DOHH2 (cell line): ENCODE results near the gene CNTNAP2.

Experiments
- H3F3A ChIP-seq: fragments of 200-600 bp; sonication (generic), shearing (Covaris generic); 2 replicates; pipeline ENCODE4 v1.6.0; 2016; ENCODE audit warnings: antibody characterized with exemption, mild to moderate bottlenecking; ENCODE audit not compliant: control insufficient read depth, insufficient read depth
- H3K27ac ChIP-seq: fragments of 200-600 bp; sonication (generic); 2 replicates; pipeline ENCODE4 v1.5.1; 2014; ENCODE audit warnings: low read depth, mild to moderate bottlenecking, low read length, moderate library complexity
- H3K27me3 ChIP-seq: fragments of 200-600 bp; sonication (generic); 2 replicates; pipeline ENCODE4 v1.6.1; 2014; ENCODE audit warnings: mild to moderate bottlenecking, low read length, mixed read lengths; ENCODE audit not compliant: control insufficient read depth
- H3K36me3 ChIP-seq: fragments of 200-600 bp; sonication (generic); 2 replicates; pipeline ENCODE4 v1.6.1; 2014; ENCODE audit warnings: mild to moderate bottlenecking, low read length, moderate library complexity, mixed read lengths; ENCODE audit not compliant: control insufficient read depth
- H3K4me1 ChIP-seq: fragments of 200-600 bp; sonication (generic); 2 replicates; pipeline ENCODE4 v1.6.1; 2014; ENCODE audit warnings: mild to moderate bottlenecking, low read length, mixed read lengths; ENCODE audit not compliant: control insufficient read depth
- H3K4me2 ChIP-seq: fragments of 200-600 bp; sonication (generic); 2 replicates; pipeline ENCODE4 v1.6.0; 2014; ENCODE audit warnings: mild to moderate bottlenecking, low read length, moderate library complexity
- H3K4me3 ChIP-seq: fragments of 200-600 bp; sonication (generic); 2 replicates; pipeline ENCODE4 v1.5.1; 2014; ENCODE audit warnings: mild to moderate bottlenecking, low read length, mixed read lengths
- H3K79me2 ChIP-seq: fragments of 200-600 bp; sonication (generic); 2 replicates; pipeline ENCODE4 v1.6.1; 2014; ENCODE audit warnings: mild to moderate bottlenecking, low read length, mixed read lengths; ENCODE audit not compliant: control insufficient read depth
- H3K9me2 ChIP-seq: fragments of 200-600 bp; sonication (generic); replicated peaks from 2 replicates; pipeline ENCODE4 v1.6.1; 2014; ENCODE audit warnings: mild to moderate bottlenecking, low read length, mixed read lengths; ENCODE audit not compliant: control insufficient read depth
- H3K9me3 ChIP-seq: fragments of 200-600 bp; sonication (generic); 2 replicates; pipeline ENCODE4 v1.6.1; 2014; ENCODE audit warnings: antibody characterized with exemption, low read length, mixed read lengths; ENCODE audit not compliant: control insufficient read depth, insufficient read depth
- H4K20me1 ChIP-seq: fragments of 200-600 bp; sonication (generic); 2 replicates; pipeline ENCODE4 v1.6.0; 2014; ENCODE audit warnings: low read depth, mild to moderate bottlenecking, antibody characterized with exemption, low read length, moderate library complexity; ENCODE audit not compliant: control insufficient read depth, insufficient read depth
- CTCF ChIP-seq: fragments of 200-600 bp; sonication (generic); IDR thresholded peaks from one replicate; pipeline ENCODE4 v1.5.1; 2014; ENCODE audit warnings: antibody characterized with exemption, mild to moderate bottlenecking, low read depth, low read length; ENCODE audit not compliant: poor library complexity, severe bottlenecking
- EZH2phosphoT487 ChIP-seq: fragments of 200-600 bp; sonication (generic); IDR thresholded peaks from 2 replicates; pipeline ENCODE4 v1.6.1; 2017; ENCODE audit warnings: borderline replicate concordance, mild to moderate bottlenecking, antibody characterized with exemption, low read length, moderate library complexity, mixed read lengths

Gene CNTNAP2

GRCh38 chr7:146412781-146413180 lies 296.2 kb downstream of the CNTNAP2 start:
- Histone ChIP-seq H3K4me2 (no peak overlapping the region), H4K20me1 (no peaks in the 10 kb centered on the region), H3K27ac (no peak overlapping the region), H3F3A (no peaks in the 10 kb centered on the region), H3K79me2 (no peaks in the 10 kb centered on the region), H3K27me3 (no peaks in the 10 kb centered on the region), H3K36me3 (no peaks in the 10 kb centered on the region), H3K9me2 (no peaks in the 10 kb centered on the region), H3K9me3 (no peaks in the 10 kb centered on the region), H3K4me3 (no peak overlapping the region), H3K4me1 (no peaks in the 10 kb centered on the region)
- TF ChIP-seq EZH2phosphoT487, result no peak
- TF ChIP-seq CTCF, result no peak

- Histone ChIP-seq H3K9me3 (no peaks in the 10 kb centered on the region), H3K79me2 (no peaks in the 10 kb centered on the region), H3K4me1 (no peaks in the 10 kb centered on the region), H3K36me3 (no peaks in the 10 kb centered on the region), H3K4me2 (no peak overlapping the region), H3F3A (no peaks in the 10 kb centered on the region), H3K4me3 (no peak overlapping the region), H4K20me1 (no peaks in the 10 kb centered on the region), H3K27ac (no peak overlapping the region), H3K27me3 (no peaks in the 10 kb centered on the region), H3K9me2 (no peaks in the 10 kb centered on the region)
- no peak for TF ChIP-seq CTCF
- no peak for TF ChIP-seq EZH2phosphoT487
Observed at GRCh38 chr7:146414373-146414772, 297.8 kb downstream of the CNTNAP2 start.

DNA sequence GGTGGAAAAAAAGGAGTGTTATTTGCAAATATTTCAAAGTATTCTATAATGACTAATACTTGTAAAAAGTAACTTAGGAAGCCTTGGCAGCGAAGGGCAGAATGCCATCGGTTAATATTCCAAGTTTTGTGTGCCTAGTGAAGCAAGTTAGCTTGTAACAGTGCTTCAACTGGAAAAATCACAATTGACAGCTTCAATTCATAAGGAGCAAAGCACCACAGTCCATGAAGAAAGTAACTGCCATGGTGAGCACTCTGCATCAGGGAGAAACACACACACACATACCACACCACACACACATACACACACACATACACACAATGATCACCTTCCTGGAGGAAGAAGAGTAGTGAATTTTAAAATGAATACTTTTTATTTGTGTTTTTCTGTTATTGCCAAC lies 298.3 kb downstream of the CNTNAP2 start:
- H3K4me1 ChIP-seq, result no peaks in the 10 kb centered on the region
- no peaks in the 10 kb centered on the region for H3K36me3 ChIP-seq
- H4K20me1 ChIP-seq, result no peaks in the 10 kb centered on the region
- no peaks in the 10 kb centered on the region for H3K27me3 ChIP-seq
- no peaks in the 10 kb centered on the region for H3K9me3 ChIP-seq
- no peaks in the 10 kb centered on the region for H3K79me2 ChIP-seq
- no peaks in the 10 kb centered on the region for H3F3A ChIP-seq
- no peak for TF ChIP-seq CTCF
- no peak for TF ChIP-seq EZH2phosphoT487
- H3K4me2 ChIP-seq, result no peak overlapping the region
- no peak overlapping the region for H3K4me3 ChIP-seq
- no peak overlapping the region for H3K27ac ChIP-seq
- H3K9me2 ChIP-seq, result no peaks in the 10 kb centered on the region

DNA sequence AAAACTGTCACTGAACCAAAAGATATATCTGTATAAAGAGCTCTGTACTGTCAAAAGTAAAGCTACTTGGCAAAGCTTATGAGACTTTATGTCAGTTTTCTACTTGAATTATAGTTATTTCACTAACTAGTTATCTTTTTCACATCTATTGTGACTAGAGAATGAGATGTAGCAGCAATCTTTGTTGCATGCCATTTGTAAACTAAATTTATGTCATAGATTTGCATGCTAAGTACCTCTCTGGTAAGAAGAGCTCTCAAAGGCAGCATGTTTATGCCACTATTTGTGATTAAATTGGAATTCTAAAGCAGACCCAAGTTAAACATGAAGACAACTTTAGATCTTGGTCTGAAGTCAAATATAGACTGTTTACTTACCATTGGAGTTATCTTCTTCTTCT lies 300.6 kb downstream of the CNTNAP2 start:
- no peak overlapping the region for H3K4me2 ChIP-seq
- no peaks in the 10 kb centered on the region for H4K20me1 ChIP-seq
- H3K9me2 ChIP-seq, result no peaks in the 10 kb centered on the region
- no peaks in the 10 kb centered on the region for H3K4me1 ChIP-seq
- no peak overlapping the region for H3K27ac ChIP-seq
- H3K79me2 ChIP-seq, result no peaks in the 10 kb centered on the region
- no peaks in the 10 kb centered on the region for H3K9me3 ChIP-seq
- H3K4me3 ChIP-seq, result no peak overlapping the region
- TF ChIP-seq EZH2phosphoT487 (no peak), CTCF (no peak)
- H3K27me3 ChIP-seq, result no peaks in the 10 kb centered on the region
- no peaks in the 10 kb centered on the region for H3K36me3 ChIP-seq
- H3F3A ChIP-seq, result no peaks in the 10 kb centered on the region
